ENCODE results near the gene GRM4.

The GRM4 gene

DNA sequence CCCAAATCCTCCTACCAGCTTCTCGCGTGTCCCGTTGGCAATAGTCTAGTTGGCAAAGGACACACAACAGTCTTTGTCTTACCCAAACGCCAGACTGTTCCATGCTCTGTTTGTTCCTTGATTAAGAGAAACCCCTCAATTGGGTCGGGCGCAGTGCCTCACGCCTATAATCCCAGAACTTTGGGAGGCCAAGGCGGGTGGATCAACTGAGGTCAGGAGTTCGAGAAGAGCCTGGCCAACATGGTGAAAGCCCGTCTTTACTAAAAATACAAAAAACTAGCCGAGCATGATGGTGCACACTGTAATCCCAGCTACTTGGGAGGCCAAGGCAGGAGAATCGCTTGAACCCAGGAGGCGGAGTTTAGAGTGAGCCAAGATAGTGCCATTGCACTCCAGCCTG lies 153.7 kb downstream of the GRM4 start:
- H3K79me2 ChIP-seq (ENCODE audit: insufficient read depth, low read length): no peaks in the 10 kb centered on the region
- TF ChIP-seq CTCF (IDR thresholded peaks at IDR 0.05; ENCODE audit: insufficient read depth, low read length, poor library complexity, severe bottlenecking) (no peak), EZH2phosphoT487 (conservative IDR thresholded peaks at IDR 0.05; ENCODE audit: low read length) (no peak)

GRCh38 chr6:33991610-33992009 lies 154.3 kb downstream of the GRM4 start:
- H2AFZ ChIP-seq (ENCODE audit: low read depth, low read length, severe bottlenecking): no peak overlapping the region

More for the DNA sequence above, 153.7 kb downstream of the GRM4 start:
- Histone ChIP-seq H3K27me3 (ENCODE audit: low read length) (no peaks in the 10 kb centered on the region), H3F3A (ENCODE audit: insufficient read depth) (no peaks in the 10 kb centered on the region), H2AFZ (ENCODE audit: low read depth, low read length, severe bottlenecking) (no peak overlapping the region), H3K36me3 (ENCODE audit: low read length) (no peaks in the 10 kb centered on the region), H3K27ac (ENCODE audit: low read depth, low read length) (no peak overlapping the region), H4K20me1 (ENCODE audit: low read depth, low read length) (no peaks in the 10 kb centered on the region), H3K9ac (ENCODE audit: low read length) (no peak overlapping the region), H3K9me3 (ENCODE audit: insufficient read depth, low read length) (peaks cover 2% of the 10 kb centered on the region; the same call in 1 of the 2 replicates), H3K9me2 (replicated peaks; ENCODE audit: insufficient read depth, low read length) (no peaks in the 10 kb centered on the region), H3K4me2 (ENCODE audit: low read depth, low read length, poor library complexity, severe bottlenecking) (no peak overlapping the region), H3K4me3 (ENCODE audit: insufficient read depth, low read length, poor library complexity, severe bottlenecking) (no peak overlapping the region)

GRCh38 chr6:33990061-33990541 lies 155.8 kb downstream of the GRM4 start:
- Histone ChIP-seq H2AFZ (ENCODE audit: low read depth, low read length, severe bottlenecking) (no peak overlapping the region), H3K36me3 (ENCODE audit: low read length) (no peaks in the 10 kb centered on the region), H3K27me3 (ENCODE audit: low read length) (no peaks in the 10 kb centered on the region), H3K9me2 (replicated peaks; ENCODE audit: insufficient read depth, low read length) (no peaks in the 10 kb centered on the region), H4K20me1 (ENCODE audit: low read depth, low read length) (no peaks in the 10 kb centered on the region), H3K9me3 (ENCODE audit: insufficient read depth, low read length) (no peaks in the 10 kb centered on the region), H3K27ac (ENCODE audit: low read depth, low read length) (no peak overlapping the region), H3K4me3 (ENCODE audit: insufficient read depth, low read length, poor library complexity, severe bottlenecking) (no peak overlapping the region), H3K79me2 (ENCODE audit: insufficient read depth, low read length) (no peaks in the 10 kb centered on the region), H3K9ac (ENCODE audit: low read length) (no peak overlapping the region), H3F3A (ENCODE audit: insufficient read depth) (no peaks in the 10 kb centered on the region), H3K4me2 (ENCODE audit: low read depth, low read length, poor library complexity, severe bottlenecking) (no peak overlapping the region)
- TF ChIP-seq EZH2phosphoT487 (conservative IDR thresholded peaks at IDR 0.05; ENCODE audit: low read length) (no peak), CTCF (IDR thresholded peaks at IDR 0.05; ENCODE audit: insufficient read depth, low read length, poor library complexity, severe bottlenecking) (no peak)

More at GRCh38 chr6:33991610-33992009, 154.3 kb downstream of the GRM4 start:
- Histone ChIP-seq H3K27me3 (ENCODE audit: low read length) (no peaks in the 10 kb centered on the region), H3K9me2 (replicated peaks; ENCODE audit: insufficient read depth, low read length) (no peaks in the 10 kb centered on the region), H3K4me3 (ENCODE audit: insufficient read depth, low read length, poor library complexity, severe bottlenecking) (no peak overlapping the region), H3K27ac (ENCODE audit: low read depth, low read length) (no peak overlapping the region), H3K9me3 (ENCODE audit: insufficient read depth, low read length) (no peaks in the 10 kb centered on the region), H3K79me2 (ENCODE audit: insufficient read depth, low read length) (no peaks in the 10 kb centered on the region), H3K9ac (ENCODE audit: low read length) (no peak overlapping the region), H4K20me1 (ENCODE audit: low read depth, low read length) (no peaks in the 10 kb centered on the region), H3K36me3 (ENCODE audit: low read length) (no peaks in the 10 kb centered on the region), H3K4me2 (ENCODE audit: low read depth, low read length, poor library complexity, severe bottlenecking) (no peak overlapping the region), H3F3A (ENCODE audit: insufficient read depth) (no peaks in the 10 kb centered on the region)
- TF ChIP-seq EZH2phosphoT487 (conservative IDR thresholded peaks at IDR 0.05; ENCODE audit: low read length) (no peak), CTCF (IDR thresholded peaks at IDR 0.05; ENCODE audit: insufficient read depth, low read length, poor library complexity, severe bottlenecking) (no peak)

Data from SU-DHL-6 (cell line).